GM12878 (cell line): ENCODE data around the gene SKA3. TPM values are rescaled to one million over a fixed set of nuclear protein-coding genes. Genes with fewer than 3 reads are reported as not detected.
A peak's percentile ranks its signal among the peaks of the same experiment; 100 is the strongest.

Experiments used
- ATAC-seq: fragments of 200-7000 bp; cut with Tn5 transposase; 3 replicates; pipeline ENCODE4 v1.9.1; 2020; ENCODE audit warnings: mild to moderate bottlenecking, moderate library complexity
- BruUV-seq: library from RNA; stranded (reverse); fragments of 400-500 nt; replicated peaks from 2 replicates; lab custom pipeline; 2021; lab: Mats Ljungman, UMichigan
- CTCF ChIA-PET: fragments of 300-600 bp; sonication (Branson Sonifier 250); formaldehyde crosslinking; extraction: SDS; loops from one replicate; lab custom pipeline; 2021; ENCODE audit warnings: inconsistent platforms; lab: Yijun Ruan, JAX
- POLR2A ChIA-PET: fragments of 350-600 bp; formaldehyde crosslinking; extraction: SDS; loops from one replicate; lab custom pipeline; 2021; ENCODE audit warnings: inconsistent platforms; lab: Charles Lee
- RAD21 ChIA-PET: fragments of 300-600 bp; sonication (Branson Sonifier 250); formaldehyde crosslinking; loops from one replicate; lab custom pipeline; 2023; ENCODE audit warnings: antibody characterized with exemption; ENCODE audit not compliant: unreplicated experiment; lab: Charles Lee
- SMC1A ChIA-PET: fragments of 300-600 bp; sonication (Branson Sonifier 250); formaldehyde crosslinking; loops from one replicate; lab custom pipeline; 2023; ENCODE audit not compliant: unreplicated experiment, uncharacterized antibody; lab: Charles Lee
- DNase-seq: peaks from one replicate; pipeline ENCODE4 v3.0.0-alpha.2; 2011; ENCODE audit warnings: low read depth, low spot score
- FAIRE-seq: peaks from 3 replicates; lab custom pipeline; 2011; peaks lifted over from hg19 to GRCh38; lab: Jason Lieb, UNC
- H2AFZ ChIP-seq: 2 replicates; pipeline ENCODE4 v1.6.0; 2011; ENCODE audit warnings: low read depth, low read length, control low read depth; ENCODE audit not compliant: control insufficient read depth
- H3K27ac ChIP-seq: 2 replicates; pipeline ENCODE4 v1.5.1; 2011; ENCODE audit warnings: control low read depth; ENCODE audit not compliant: control insufficient read depth, insufficient read depth
- H3K27me3 ChIP-seq, 2 experiments: replicated peaks in 1 of 2; 2 replicates each; pipeline versions ENCODE4 v1.6.0 to v1.6.1; 2011; ENCODE audit warnings: low read length in 1 of 2; ENCODE audit not compliant: control insufficient read depth in 2 of 2, insufficient read depth in 2 of 2
- H3K36me3 ChIP-seq, 2 experiments: 2 replicates each; pipeline ENCODE4 v1.5.1; 2011; ENCODE audit warnings: low read length in 1 of 2; ENCODE audit not compliant: control insufficient read depth in 2 of 2, insufficient read depth in 2 of 2
- H3K4me1 ChIP-seq: 2 replicates; pipeline ENCODE4 v1.6.1; 2011; ENCODE audit warnings: mild to moderate bottlenecking, low read length, moderate library complexity, mixed read lengths; ENCODE audit not compliant: control insufficient read depth, insufficient read depth
- H3K4me2 ChIP-seq: 2 replicates; pipeline ENCODE4 v1.6.0; 2011; ENCODE audit warnings: control low read depth; ENCODE audit not compliant: control insufficient read depth, insufficient read depth
- H3K4me3 ChIP-seq: fragments of 200-600 bp; sonication (generic); 2 replicates; pipeline ENCODE4 v1.5.1; 2016
- H3K79me2 ChIP-seq: 2 replicates; pipeline ENCODE4 v1.6.0; 2011; ENCODE audit warnings: low read length; ENCODE audit not compliant: control insufficient read depth, insufficient read depth
- H3K9ac ChIP-seq: 2 replicates; pipeline ENCODE4 v1.8.0; 2011; ENCODE audit warnings: low read length, control low read depth, mixed read lengths; ENCODE audit not compliant: control insufficient read depth, insufficient read depth
- H3K9me3 ChIP-seq: replicated peaks from 3 replicates; pipeline ENCODE4 v1.5.1; 2011; ENCODE audit warnings: mild to moderate bottlenecking, low read length; ENCODE audit not compliant: control insufficient read depth, insufficient read depth
- H4K20me1 ChIP-seq: 2 replicates; pipeline ENCODE4 v1.6.0; 2011; ENCODE audit not compliant: control insufficient read depth, insufficient read depth
- ATF7 ChIP-seq: fragments of 450-650 bp; IDR thresholded peaks from 2 replicates; pipeline ENCODE4 v1.6.1; 2016; ENCODE audit warnings: low read depth, mild to moderate bottlenecking
- CBFB ChIP-seq: IDR thresholded peaks from 2 replicates; pipeline ENCODE4 v1.6.1; 2016; ENCODE audit warnings: antibody characterized with exemption, low read depth
- CREM ChIP-seq: IDR thresholded peaks from 2 replicates; pipeline ENCODE4 v1.6.1; 2014; ENCODE audit warnings: antibody characterized with exemption, low read depth
- EED ChIP-seq: sonication (generic); IDR thresholded peaks from 2 replicates; pipeline ENCODE4 v1.6.1; 2016; ENCODE audit warnings: antibody characterized with exemption, low read depth
- FOXM1 ChIP-seq: IDR thresholded peaks from 2 replicates; pipeline ENCODE4 v1.6.1; 2012; ENCODE audit warnings: low read depth, mild to moderate bottlenecking, inconsistent platforms, low read length, moderate library complexity
- GABPA ChIP-seq: IDR thresholded peaks from 2 replicates; pipeline ENCODE4 v1.6.1; 2014; ENCODE audit warnings: antibody characterized with exemption, low read depth, mild to moderate bottlenecking, inconsistent platforms
- GATAD2B ChIP-seq: fragments of 450-650 bp; conservative IDR thresholded peaks from 2 replicates; pipeline ENCODE4 v1.6.1; 2017; ENCODE audit warnings: low read depth, mild to moderate bottlenecking, moderate library complexity
- IKZF1 ChIP-seq: fragments of 450-650 bp; conservative IDR thresholded peaks from 2 replicates; pipeline ENCODE4 v1.6.1; 2017; ENCODE audit warnings: antibody characterized with exemption, mild to moderate bottlenecking
- MEF2A ChIP-seq: IDR thresholded peaks from 2 replicates; pipeline ENCODE4 v1.6.1; 2011; ENCODE audit warnings: low read depth, mild to moderate bottlenecking, low read length, moderate library complexity; ENCODE audit not compliant: insufficient read depth
- NBN ChIP-seq: fragments of 450-650 bp; IDR thresholded peaks from 2 replicates; pipeline ENCODE4 v1.6.1; 2016
- NFIC ChIP-seq: IDR thresholded peaks from 2 replicates; pipeline ENCODE4 v1.6.1; 2012; ENCODE audit warnings: low read depth, mild to moderate bottlenecking, inconsistent platforms, low read length, moderate library complexity
- POU2F2 ChIP-seq: IDR thresholded peaks from 3 replicates; pipeline ENCODE4 v1.6.1; 2011; ENCODE audit warnings: low read depth, mild to moderate bottlenecking, low read length, borderline replicate concordance
- RB1 ChIP-seq: fragments of 450-650 bp; formaldehyde crosslinking; IDR thresholded peaks from 2 replicates; pipeline ENCODE4 v1.6.1; 2017; ENCODE audit warnings: mild to moderate bottlenecking, borderline replicate concordance
- RUNX3 ChIP-seq: IDR thresholded peaks from 2 replicates; pipeline ENCODE4 v1.6.1; 2012; ENCODE audit warnings: low read length, inconsistent platforms
- SRF ChIP-seq, 2 experiments: IDR thresholded peaks; 2 replicates each; pipeline ENCODE4 v1.6.1; 2011; ENCODE audit warnings: low read depth in 2 of 2, low read length in 2 of 2, mild to moderate bottlenecking in 1 of 2, moderate library complexity in 1 of 2
- STAT3 ChIP-seq: IDR thresholded peaks from 2 replicates; pipeline ENCODE4 v1.6.1; 2011; ENCODE audit warnings: low read depth, low read length, improper control_type of control experiment
- TCF3 ChIP-seq: IDR thresholded peaks from 2 replicates; pipeline ENCODE4 v1.6.1; 2012; ENCODE audit warnings: low read depth, mild to moderate bottlenecking, low read length, borderline replicate concordance; ENCODE audit not compliant: insufficient read depth
- WGBS: methylation state at CpG from one replicate; pipeline ENCODE4 v1.1.6; 2016; ENCODE audit warnings: low lambda C conversion rate; ENCODE audit not compliant: insufficient replicate concordance, insufficient coverage; ENCODE audit errors: missing lambda C conversion rate; 5-methylcytosine and 5-hydroxymethylcytosine counted together
- in situ Hi-C: fragments of 300-500 bp; cut with MboI; formaldehyde crosslinking; loops from 9 replicates; pipeline ENCODE4 v1.14.3; 2018; ENCODE audit warnings: mixed read lengths
- intact Hi-C: fragments of 100-400 bp; cut with micrococcal nuclease; formaldehyde crosslinking; loops from one replicate; pipeline ENCODE4 v1.14.2; 2022; ENCODE audit not compliant: unreplicated experiment
- polyA plus RNA-seq, 11 experiments: library from polyadenylated mRNA; depleted of rRNA in 4 of 11; unstranded in 6 of 11; stranded (reverse) in 5 of 11; fragments of >200 nt; fragmentation: Nextera tagmentation in 4 of 11; fragmentation: Illumina TruSeq in 1 of 11; extraction: Ambion mirVana in 4 of 11; extraction: Trizol in 1 of 11; gene quantifications; 1 replicate in 1 of 11; 2 replicates in 10 of 11; pipeline versions ENCODE4 v1.2.1 to v1.2.3, GENCODE V29; 2011 to 2016; ENCODE audit warnings: inconsistent platforms in 2 of 11, missing spikeins in 2 of 11, low read depth in 1 of 11
- total RNA-seq, 4 experiments: library from RNA; depleted of rRNA in 3 of 4; stranded (reverse); fragments of >200 nt in 3 of 4; fragmentation: Illumina TruSeq in 1 of 4; extraction: Trizol in 1 of 4; gene quantifications; 2 replicates each; pipeline versions ENCODE4 v1.2.1 to v1.2.3, GENCODE V29; 2013 to 2021

The SKA3 gene
- total and polyA plus RNA-seq, 10 of the 15 experiments (the other 5 are each of a cell fraction or from before 2014, with no cell fraction given): 13.5 to 69.7 (median 26.3) TPM

DNA sequence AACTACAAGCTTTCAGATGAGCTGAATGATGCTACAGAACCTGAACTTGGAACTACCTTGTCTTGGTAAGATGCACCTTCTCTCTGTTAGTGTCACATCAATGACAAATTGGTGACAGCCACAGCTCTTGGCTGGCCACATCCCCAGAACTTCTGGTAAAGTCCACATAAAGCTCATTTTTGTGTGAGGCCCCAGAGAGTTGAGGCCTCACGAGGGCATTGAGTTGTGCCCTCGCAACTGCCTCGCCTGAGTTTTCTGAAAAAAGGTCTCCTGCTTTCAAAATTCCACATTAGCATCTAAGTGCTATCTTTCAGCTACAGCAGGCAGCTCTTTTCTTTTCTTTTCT lies 42.7 kb upstream of the SKA3 start:
- DNase-seq: no peak
- Histone ChIP-seq H4K20me1 (no peaks in the 10 kb centered on the region), H3K9ac (no peak overlapping the region), H3K27me3 (peaks cover 0 to 8% of the 10 kb centered on the region in 2 experiments; a peak in 2 of 4 replicates), H3K27ac (no peak overlapping the region; the same call in 1 of the 2 replicates), H3K4me3 (no peak overlapping the region), H3K79me2 (no peaks in the 10 kb centered on the region), H3K4me1 (peaks cover 16% of the 10 kb centered on the region), H2AFZ (no peak overlapping the region), H3K4me2 (peak overlapping the region; percentile 63), H3K36me3 (no peaks in the 10 kb centered on the region), H3K9me3 (peaks cover 3% of the 10 kb centered on the region; the same call in 2 of the 3 replicates)
- peak; percentile 86 for ATAC-seq
- BruUV-seq: no TSS peak
- intact Hi-C loops: no loop called here
- 3% methylated on average over 3 of the region's 3 CpGs for WGBS
- RAD21 ChIA-PET: interaction anchor here (0.7 to 1.5 kb wide), 5 partner anchors 9 to 1328 kb away, joined by 3 to 6 read pairs (median 3); partner anchors contain the start of genes MRPL57 and SKA3
- CTCF ChIA-PET: interaction anchor here (0.6 to 1.8 kb wide), 3 partner anchors 76 to 275 kb away, joined by 3 to 4 read pairs (median 4); no protein-coding TSS in a partner anchor
- POLR2A ChIA-PET: interaction anchor here (0.8 to 1.1 kb wide), 3 partner anchors 14 to 43 kb away, joined by 3 to 7 read pairs (median 5); partner anchors contain the start of gene MRPL57
- FAIRE-seq: no peak
- SMC1A ChIA-PET: interaction anchor here (0.8 to 2.9 kb wide), 5 partner anchors 15 to 98 kb away, joined by 3 to 8 read pairs (median 3); no protein-coding TSS in a partner anchor
- TF ChIP-seq SRF (IDR thresholded peaks at IDR 0.05; ENCODE audit: low read depth in 2 of 2, low read length in 2 of 2) (no peak), CBFB (peak; percentile 27; the same call in 1 of the 2 replicates), NBN (0 out of 2 replicates have a peak, but pooled peaks have one; percentile 12)
- TF ChIP-seq, all 136 proteins: peak for 2
- in situ Hi-C loops: no loop called here

DNA sequence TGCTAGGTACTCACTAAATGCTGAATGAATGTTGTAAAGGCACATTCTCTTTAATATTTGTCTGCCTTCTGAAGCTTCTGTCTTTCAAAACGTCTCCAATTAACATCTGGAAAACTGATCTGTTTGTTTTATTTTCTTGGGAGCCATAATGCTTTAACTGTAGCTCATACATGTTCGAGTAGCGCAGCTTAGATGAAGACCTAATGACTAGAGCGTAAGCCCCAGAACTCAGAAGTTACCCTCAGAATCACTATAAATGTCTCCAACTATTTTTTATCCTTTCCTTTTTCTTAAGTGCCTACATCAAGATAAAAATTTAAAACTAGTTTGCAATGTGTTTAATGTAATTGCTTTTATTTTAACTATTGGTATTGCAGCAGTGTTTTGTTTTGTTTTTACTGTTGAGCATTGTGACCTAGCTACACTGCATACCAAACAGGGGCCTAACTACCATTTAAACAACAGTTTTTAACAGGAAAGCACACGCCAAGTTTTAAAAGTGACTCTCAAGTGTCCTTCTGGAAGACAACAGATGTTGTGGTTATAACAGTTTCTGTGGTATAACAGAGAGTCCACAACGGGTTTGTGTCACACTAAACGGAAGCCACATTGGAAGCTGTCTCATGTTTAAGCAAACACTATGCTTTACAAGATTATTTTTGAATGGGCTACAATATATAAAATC lies 42.1 kb upstream of the SKA3 start:
- in situ Hi-C loops (no loop called here), intact Hi-C loops (no loop called here)
- Histone ChIP-seq H3K36me3 (no peaks in the 10 kb centered on the region), H3K27me3 (peaks cover 0 to 8% of the 10 kb centered on the region in 2 experiments; a peak in 2 of 4 replicates), H3K9ac (no peak overlapping the region), H3K79me2 (no peaks in the 10 kb centered on the region), H2AFZ (no peak overlapping the region), H4K20me1 (no peaks in the 10 kb centered on the region), H3K4me3 (no peak overlapping the region), H3K27ac (no peak overlapping the region), H3K9me3 (peaks cover 3% of the 10 kb centered on the region; the same call in 2 of the 3 replicates), H3K4me1 (peaks cover 16% of the 10 kb centered on the region), H3K4me2 (peak overlapping the region; percentile 60)
- ChIA-PET RAD21 (interaction anchor here (0.7 to 1.5 kb wide), 5 partner anchors 9 to 1327 kb away, joined by 3 to 6 read pairs (median 3); partner anchors contain the start of genes MRPL57 and SKA3), SMC1A (interaction anchor here (0.8 to 2.9 kb wide), 5 partner anchors 15 to 97 kb away, joined by 3 to 8 read pairs (median 3); no protein-coding TSS in a partner anchor), POLR2A (interaction anchor here (0.8 to 1.1 kb wide), 3 partner anchors 15 to 43 kb away, joined by 3 to 7 read pairs (median 5); partner anchors contain the start of gene MRPL57), CTCF (interaction anchor here (0.6 to 1.8 kb wide), 3 partner anchors 76 to 275 kb away, joined by 3 to 4 read pairs (median 4); no protein-coding TSS in a partner anchor)
- FAIRE-seq (peak; percentile 93), DNase-seq (peak; percentile 68), ATAC-seq (peak; percentile 96)
- 45% methylated on average over 7 of the region's 7 CpGs for WGBS
- no TSS peak for BruUV-seq
- TF ChIP-seq STAT3 (no peak), RUNX3 (peak; percentile 97), GATAD2B (no peak), ATF7 (no peak), MEF2A (0 out of 2 replicates have a peak, but pooled peaks have one; percentile 26), IKZF1 (0 out of 2 replicates have a peak, but pooled peaks have one; percentile 37), CBFB (peak; percentile 85), TCF3 (peak; percentile 80; the same call in 1 of the 2 replicates), EED (0 out of 2 replicates have a peak, but pooled peaks have one; percentile 38), RB1 (no peak), GABPA (0 out of 2 replicates have a peak, but pooled peaks have one; percentile 38), FOXM1 (peak; percentile 54; the same call in 1 of the 2 replicates), CREM (0 out of 2 replicates have a peak, but pooled peaks have one; percentile 7), POU2F2 (0 out of 3 replicates have a peak, but pooled peaks have one; percentile 19), NFIC (peak; percentile 64)
